B cell (primary cell): ENCODE results near the gene RUVBL2. TPM values are rescaled to one million over a fixed set of nuclear protein-coding genes. Genes with fewer than 3 reads are reported as not detected.

ENCODE experiments used
- ATAC-seq: fragments of 200-7000 bp; cut with Tn5 transposase; one replicate; pipeline ENCODE4 v1.10.0; 2021; ENCODE audit warnings: low read depth, mild to moderate bottlenecking, moderate number of reproducible peaks, moderate library complexity
- CTCF ChIA-PET: fragments of 350-600 bp; sonication (Branson Sonifier 250); formaldehyde crosslinking; loops from one replicate; lab custom pipeline; 2021; ENCODE audit warnings: antibody characterized with exemption, inconsistent platforms; lab: Charles Lee
- POLR2A ChIA-PET: fragments of 350-600 bp; sonication (Branson Sonifier 250); formaldehyde crosslinking; loops from one replicate; lab custom pipeline; 2021; ENCODE audit warnings: antibody characterized with exemption; lab: Charles Lee
- DNase-seq: peaks from one replicate; pipeline ENCODE4 v3.0.0; 2013
- H2AFZ ChIP-seq: 2 replicates; pipeline ENCODE4 v1.6.1; 2012; ENCODE audit warnings: mild to moderate bottlenecking, low read depth, low read length; ENCODE audit not compliant: insufficient read depth, poor library complexity, severe bottlenecking
- H3K27ac ChIP-seq, 2 donors: 1 replicate in 1 of 2; 2 replicates in 1 of 2; pipeline ENCODE4 v1.5.1; 2012 to 2013; ENCODE audit warnings: low read length in 2 of 2, mild to moderate bottlenecking in 2 of 2, moderate library complexity in 1 of 2
- H3K27me3 ChIP-seq, 4 experiments: fragments of 200-600 bp in 1 of 4; sonication (generic) in 1 of 4; replicated peaks in 1 of 4; 1 replicate in 2 of 4; 2 replicates in 2 of 4; pipeline versions ENCODE4 v1.6.1 to v1.7.0; 2013 to 2016; ENCODE audit warnings: low read length in 3 of 4, mild to moderate bottlenecking in 2 of 4, mixed read lengths in 1 of 4, moderate library complexity in 1 of 4; ENCODE audit not compliant: insufficient read depth in 4 of 4, control insufficient read depth in 3 of 4; ENCODE audit errors: control extremely low read depth in 1 of 4
- H3K36me3 ChIP-seq, 2 experiments: replicated peaks in 1 of 2; 1 replicate in 1 of 2; 2 replicates in 1 of 2; pipeline versions ENCODE4 v1.6.1 to v1.7.1; 2013; ENCODE audit warnings: low read length in 1 of 2; ENCODE audit not compliant: insufficient read depth in 2 of 2, control insufficient read depth in 1 of 2; ENCODE audit errors: control extremely low read depth in 1 of 2, extremely low read depth in 1 of 2
- H3K4me1 ChIP-seq, 2 donors: fragments of 200-600 bp in 1 of 2; sonication (generic) in 1 of 2; 1 replicate in 1 of 2; 2 replicates in 1 of 2; pipeline versions ENCODE4 v1.5.1 to v1.6.1; 2013 to 2017; ENCODE audit warnings: low read length in 2 of 2; ENCODE audit not compliant: control insufficient read depth in 2 of 2, insufficient read depth in 2 of 2
- H3K4me2 ChIP-seq: replicated peaks from 2 replicates; pipeline ENCODE3; 2012; ENCODE audit warnings: mild to moderate bottlenecking, low read depth, low read length; ENCODE audit not compliant: poor library complexity, severe bottlenecking
- H3K4me3 ChIP-seq, 5 experiments: fragments of 200-600 bp in 1 of 5; sonication (generic) in 1 of 5; 1 replicate in 3 of 5; 2 replicates in 2 of 5; pipeline versions ENCODE4 v1.5.1 to v1.7.0; 2011 to 2016; ENCODE audit warnings: low read length in 4 of 5, mild to moderate bottlenecking in 4 of 5, low read depth in 2 of 5, control low read depth in 1 of 5, moderate library complexity in 1 of 5; ENCODE audit not compliant: insufficient read depth in 1 of 5; ENCODE audit errors: control extremely low read depth in 1 of 5, extremely low read depth in 1 of 5
- H3K79me2 ChIP-seq: fragments of 200-600 bp; sonication (generic); one replicate; pipeline ENCODE4 v1.6.0; 2016; ENCODE audit warnings: low read length; ENCODE audit not compliant: control insufficient read depth, insufficient read depth
- H3K9ac ChIP-seq: fragments of 200-600 bp; sonication (generic); 2 replicates; pipeline ENCODE4 v1.6.1; 2017; ENCODE audit warnings: mild to moderate bottlenecking, low read length, moderate library complexity
- H3K9me3 ChIP-seq, 3 donors: one replicate each; pipeline versions ENCODE4 v1.6.1 to v1.7.1; 2013; ENCODE audit warnings: low read length in 2 of 3; ENCODE audit not compliant: control insufficient read depth in 2 of 3, insufficient read depth in 1 of 3; ENCODE audit errors: control extremely low read depth in 1 of 3
- H4K20me1 ChIP-seq: 2 replicates; pipeline ENCODE4 v1.6.0; 2012; ENCODE audit warnings: mild to moderate bottlenecking, low read length; ENCODE audit not compliant: insufficient read depth, control insufficient read depth, poor library complexity, severe bottlenecking
- H3K27ac Mint-ChIP-seq: one replicate; pipeline ENCODE4 v1.8.0; 2021; ENCODE audit warnings: mixed read lengths
- H3K27me3 Mint-ChIP-seq: one replicate; pipeline ENCODE4 v1.8.0; 2021; ENCODE audit warnings: mixed read lengths
- H3K4me1 Mint-ChIP-seq: one replicate; pipeline ENCODE4 v1.8.0; 2021; ENCODE audit warnings: mixed read lengths
- H3K4me3 Mint-ChIP-seq: one replicate; pipeline ENCODE4 v1.8.0; 2021; ENCODE audit warnings: mixed read lengths
- H3K9me3 Mint-ChIP-seq: one replicate; pipeline ENCODE4 v1.8.0; 2022; ENCODE audit warnings: mixed read lengths; ENCODE audit not compliant: insufficient read depth
- CTCF ChIP-seq: fragments of 200-600 bp; IDR thresholded peaks from one replicate; pipeline ENCODE4 v1.8.0; 2022; ENCODE audit warnings: antibody characterized with exemption, mild to moderate bottlenecking
- EZH2 ChIP-seq: IDR thresholded peaks from 2 replicates; pipeline ENCODE4 v1.6.1; 2012; ENCODE audit warnings: borderline replicate concordance, low read depth, mild to moderate bottlenecking, moderate library complexity, low read length; ENCODE audit not compliant: insufficient read depth, poor library complexity, severe bottlenecking
- WGBS: methylation state at CpG from one replicate; pipeline ENCODE4 v1.1.5; 2013; ENCODE audit warnings: missing lambda C conversion rate; ENCODE audit not compliant: insufficient coverage; 5-methylcytosine and 5-hydroxymethylcytosine counted together
- intact Hi-C: fragments of 100-400 bp; cut with micrococcal nuclease; formaldehyde crosslinking; loops from one replicate; pipeline ENCODE4 v1.10.0; 2022
- polyA plus RNA-seq: library from polyadenylated mRNA; depleted of rRNA; stranded (reverse); fragments of >200 nt; gene quantifications from 2 replicates; pipeline ENCODE4 v1.2.3, GENCODE V29; 2012
- total RNA-seq, 2 donors: library from RNA; stranded (reverse); fragments of 120-200 nt in 1 of 2; gene quantifications; 1 replicate in 1 of 2; 2 replicates in 1 of 2; pipeline versions ENCODE4 v1.2.3 to v1.2.4, GENCODE V29; 2013 to 2022

RUVBL2 gene
- total and polyA plus RNA-seq, 2 donors (not counting 1 experiment from before 2014, with no cell fraction given) = 36.1 to 57.4 TPM

- intact Hi-C loops = no loop called here
- no peak overlapping the region for H3K27ac ChIP-seq
- POLR2A ChIA-PET = no interaction called here
- CTCF ChIA-PET = interaction anchor here (2.7 kb wide), 1 partner anchor 10 kb away, joined by 10 read pairs; no protein-coding TSS in a partner anchor
- no peak overlapping the region for H3K4me3 Mint-ChIP-seq
- H3K4me2 ChIP-seq = no peak overlapping the region
- no peak overlapping the region for H3K27ac Mint-ChIP-seq
- no peak overlapping the region for H3K9ac ChIP-seq
- DNase-seq = no peak
- H3K36me3 ChIP-seq = peaks cover 0 to 54% of the 10 kb centered on the region in 2 experiments
- no peaks in the 10 kb centered on the region for H3K9me3 Mint-ChIP-seq
- WGBS = 97% methylated on average over 18 of the region's 18 CpGs
- H3K27me3 ChIP-seq = no peaks in the 10 kb centered on the region
- H3K79me2 ChIP-seq = no peaks in the 10 kb centered on the region
- H4K20me1 ChIP-seq = no peaks in the 10 kb centered on the region
- no peaks in the 10 kb centered on the region for H3K4me1 Mint-ChIP-seq
- no peaks in the 10 kb centered on the region for H3K9me3 ChIP-seq
- H2AFZ ChIP-seq = no peak overlapping the region
- no peak for ATAC-seq
- TF ChIP-seq CTCF (no peak), EZH2 (no peak)
- no peaks in the 10 kb centered on the region for H3K27me3 Mint-ChIP-seq
- H3K4me1 ChIP-seq = no peaks in the 10 kb centered on the region
- no peak overlapping the region for H3K4me3 ChIP-seq
Observed at GRCh38 chr19:49009828-49010227, 16.1 kb downstream of the RUVBL2 start.

DNA sequence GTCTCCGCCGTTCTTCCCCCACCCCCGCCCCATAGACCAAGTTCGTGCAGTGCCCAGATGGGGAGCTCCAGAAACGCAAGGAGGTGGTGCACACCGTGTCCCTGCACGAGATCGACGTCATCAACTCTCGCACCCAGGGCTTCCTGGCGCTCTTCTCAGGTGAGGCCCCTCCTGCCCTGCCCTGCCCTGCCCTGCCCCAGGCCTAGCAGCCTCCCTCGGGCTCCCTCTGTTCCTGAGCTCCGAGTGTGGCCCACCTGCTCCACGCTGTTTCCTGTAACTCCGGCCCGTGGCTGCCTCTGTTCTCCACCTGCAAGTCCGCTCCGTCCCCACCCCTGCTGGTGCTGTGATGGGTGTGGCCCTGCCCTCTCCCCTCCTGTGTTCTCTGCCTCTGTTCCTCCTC, 16.8 kb downstream of the RUVBL2 start:
- Histone ChIP-seq H3K4me2 (no peak overlapping the region), H4K20me1 (no peaks in the 10 kb centered on the region), H3K79me2 (no peaks in the 10 kb centered on the region), H3K27me3 (no peaks in the 10 kb centered on the region), H3K4me3 (no peak overlapping the region), H3K9ac (no peak overlapping the region), H3K36me3 (peaks cover 0 to 49% of the 10 kb centered on the region in 2 experiments), H3K4me1 (no peaks in the 10 kb centered on the region), H2AFZ (no peak overlapping the region), H3K9me3 (no peaks in the 10 kb centered on the region), H3K27ac (no peak overlapping the region)
- DNase-seq = no peak
- Mint-ChIP-seq H3K4me1 (no peaks in the 10 kb centered on the region), H3K4me3 (no peak overlapping the region), H3K27me3 (no peaks in the 10 kb centered on the region), H3K27ac (no peak overlapping the region), H3K9me3 (no peaks in the 10 kb centered on the region)
- intact Hi-C loops = no loop called here
- CTCF ChIA-PET = interaction anchor here (2.7 kb wide), 1 partner anchor 11 kb away, joined by 10 read pairs; no protein-coding TSS in a partner anchor
- TF ChIP-seq EZH2 (no peak), CTCF (no peak)
- POLR2A ChIA-PET = no interaction called here
- 92% methylated on average over 18 of the region's 18 CpGs for WGBS
- no peak for ATAC-seq
